ENCODE results near the gene AMBRA1.

The AMBRA1 gene

GRCh38 chr11:46397526-46397925 is 196.3 kb downstream of the AMBRA1 start:
- no peak for DNase-seq (ENCODE audit: low read depth in 2 of 2)

DNA sequence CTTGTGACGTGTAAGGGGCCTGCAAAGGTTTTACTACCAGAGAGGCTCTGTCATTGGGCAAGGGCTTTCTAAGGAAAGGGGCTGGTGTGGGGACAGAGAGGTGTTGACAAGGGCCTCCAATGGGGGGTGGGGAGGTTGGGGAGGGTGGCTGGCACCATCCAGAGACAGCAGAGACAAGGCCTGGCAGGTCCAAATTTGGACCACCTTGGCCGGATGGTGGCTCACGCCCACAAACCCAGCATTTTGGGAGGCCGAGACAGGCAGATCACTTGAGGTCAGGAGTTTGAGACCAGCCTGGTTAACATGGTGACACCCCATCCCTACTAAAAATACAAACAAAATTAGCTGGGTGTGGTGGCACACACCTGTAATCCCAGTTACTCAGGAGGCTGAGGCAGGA is 200.1 kb downstream of the AMBRA1 start:
- no peak for DNase-seq (ENCODE audit: low read depth in 2 of 2)

GRCh38 chr11:46393231-46393616 is 200.6 kb downstream of the AMBRA1 start:
- no peak for DNase-seq (ENCODE audit: low read depth in 2 of 2)

- peak in 1 of 2 experiments; percentile 28 for DNase-seq (ENCODE audit: low read depth in 2 of 2)
These were observed 201.2 kb downstream of the AMBRA1 start for GRCh38 chr11:46392421-46393230.

DNA sequence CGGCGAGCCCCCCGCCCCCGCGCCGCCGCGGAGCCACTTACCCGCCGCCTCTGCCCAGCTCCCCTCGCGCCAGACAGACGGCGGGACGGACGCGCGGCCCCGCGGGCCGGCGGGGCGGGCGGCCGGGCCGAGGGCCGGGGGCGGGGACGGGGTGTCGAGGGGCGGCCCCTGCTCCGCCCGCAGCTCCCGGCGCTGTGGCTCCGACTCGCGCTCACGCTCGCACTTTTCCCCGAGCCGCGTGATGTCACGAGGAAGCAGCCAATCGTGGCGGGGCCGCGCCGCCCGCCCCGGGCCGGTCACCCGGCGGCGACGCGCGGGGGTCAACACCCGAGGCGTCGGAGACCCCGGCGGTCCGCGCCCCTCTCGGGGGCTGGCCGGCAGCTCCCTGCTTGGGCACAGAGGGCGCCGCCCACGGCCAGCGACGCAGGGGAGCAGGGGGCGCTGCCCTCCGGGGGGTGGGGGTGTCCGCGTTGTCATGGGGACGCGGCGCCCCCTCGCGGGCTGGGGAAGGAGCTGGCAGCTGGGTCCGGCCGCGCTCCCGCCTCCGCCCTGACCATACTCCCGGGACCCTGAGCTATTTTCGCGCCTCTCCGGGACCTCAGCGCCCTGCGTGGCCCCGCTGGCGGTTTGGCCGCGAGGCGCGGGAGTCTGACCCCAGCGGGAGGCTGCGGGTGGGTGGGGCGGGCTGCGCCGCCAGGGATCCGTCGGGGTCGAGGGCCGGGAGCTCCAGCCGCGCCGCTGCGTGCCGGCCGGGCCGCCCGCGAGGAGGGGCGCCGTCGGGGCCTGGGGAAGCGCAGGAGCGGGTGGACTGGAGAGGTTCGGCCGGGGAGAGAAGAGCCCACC is 202.0 kb downstream of the AMBRA1 start, which contains the start of gene CHRM4:
Gene CHRM4 (minus strand): TSS at position 199 of the 843 bp plus-strand sequence. CDS start 5,219 bp downstream, outside the sequence.
- DNase-seq (ENCODE audit: low read depth in 2 of 2) = no peak

DNA sequence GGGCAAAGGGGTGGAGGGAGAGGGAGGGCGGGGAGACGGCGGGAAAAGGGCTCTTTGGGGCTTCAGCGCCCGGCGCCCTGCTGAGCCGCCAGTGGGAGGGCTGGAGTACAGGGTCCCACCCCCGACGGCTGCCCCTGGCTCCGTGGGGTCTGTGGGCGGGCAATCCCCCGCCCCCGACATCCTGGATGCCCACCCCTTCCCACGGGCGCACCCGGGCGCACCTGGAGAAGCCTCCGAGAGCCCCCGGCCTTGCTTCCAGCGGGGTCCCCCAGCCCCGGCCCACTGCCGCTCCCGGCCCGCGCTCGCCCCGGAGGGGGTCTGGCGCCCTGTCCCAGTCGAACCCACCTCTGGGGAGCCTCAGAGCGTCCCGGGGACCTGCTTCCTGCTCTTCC is 202.6 kb downstream of the AMBRA1 start:
- no peak for DNase-seq (ENCODE audit: low read depth in 2 of 2)

- DNase-seq (ENCODE audit: low read depth in 2 of 2) = no peak
These were observed 203.3 kb downstream of the AMBRA1 start for GRCh38 chr11:46390331-46391171.

GRCh38 chr11:46389450-46390330 is 204.1 kb downstream of the AMBRA1 start:
- no peak for DNase-seq (ENCODE audit: low read depth in 2 of 2)

GRCh38 chr11:46388619-46389449 is 205.0 kb downstream of the AMBRA1 start:
- DNase-seq (ENCODE audit: low read depth in 2 of 2) = no peak

DNA sequence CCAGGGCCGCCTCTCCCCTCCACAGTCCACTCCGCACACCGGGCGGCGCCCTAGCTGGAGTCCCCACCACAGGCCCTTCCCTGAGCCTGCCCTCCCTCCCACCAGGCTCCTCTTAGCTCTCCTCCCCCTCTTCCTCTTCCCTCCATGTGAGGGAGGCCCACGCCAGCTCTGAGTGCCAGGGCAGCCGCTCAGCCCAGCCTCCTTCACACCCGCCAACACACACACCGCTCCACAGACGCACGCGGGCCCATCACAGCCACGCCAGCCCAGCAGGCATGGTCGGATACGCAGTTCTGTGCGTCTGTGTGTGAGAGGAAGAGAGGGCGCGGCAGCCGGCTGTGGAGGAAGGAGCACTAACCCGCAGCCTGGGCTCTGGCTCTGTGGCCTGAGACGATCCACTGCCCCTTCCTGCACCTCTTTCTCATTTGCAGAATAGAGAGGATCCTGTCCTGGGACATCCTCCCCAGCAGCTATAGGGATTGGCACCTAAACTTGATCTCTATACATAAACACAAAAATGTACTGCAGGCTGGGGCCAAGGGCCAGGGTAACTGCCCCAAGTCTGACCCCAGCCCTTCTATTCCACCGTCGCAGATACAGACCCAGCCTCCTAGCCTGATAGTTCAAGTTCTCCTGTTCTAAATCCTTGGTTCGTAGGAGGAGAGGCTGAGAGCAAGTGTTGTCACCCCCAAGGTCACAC is 205.8 kb downstream of the AMBRA1 start:
- no peak for DNase-seq (ENCODE audit: low read depth in 2 of 2)

DNA sequence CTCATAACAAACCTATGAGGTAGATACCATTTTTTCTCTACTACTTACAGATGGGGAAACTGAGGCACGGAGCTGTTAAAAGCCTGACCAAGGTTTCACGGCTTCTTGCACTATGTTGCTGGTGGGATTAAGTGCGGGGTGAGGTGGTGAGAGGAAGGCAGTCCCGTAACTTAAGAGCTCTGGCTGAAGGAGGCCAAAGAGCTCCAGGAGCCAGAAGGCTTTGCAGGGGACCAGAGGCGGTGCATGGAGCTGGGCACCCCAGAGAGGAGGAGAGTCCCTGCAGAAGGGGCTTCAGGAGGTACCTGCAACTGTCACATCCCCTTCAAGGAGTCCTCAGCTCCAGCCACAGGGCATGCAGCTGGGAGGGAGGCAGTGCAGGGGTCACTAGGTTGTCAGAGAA is 206.4 kb downstream of the AMBRA1 start:
- DNase-seq (ENCODE audit: low read depth in 2 of 2) = no peak

DNA sequence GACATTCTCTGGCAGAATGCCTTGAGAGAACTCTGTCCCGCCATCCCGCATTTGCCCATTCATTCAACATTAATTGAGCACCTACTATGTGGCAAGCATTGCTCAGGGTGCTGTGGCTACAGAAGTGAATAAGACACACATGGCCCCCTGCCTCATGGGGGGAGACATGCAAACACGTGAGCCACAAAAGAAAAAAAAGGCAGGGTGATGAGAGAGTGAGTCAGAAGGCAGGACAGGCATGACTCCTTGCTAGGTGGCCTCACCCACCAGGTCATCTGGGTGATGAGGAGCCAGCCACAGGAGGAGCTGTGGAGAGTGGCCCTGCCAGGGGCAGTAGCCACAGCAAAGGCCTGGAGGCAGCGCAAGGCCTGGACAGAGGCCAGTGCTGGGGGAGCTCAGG is 207.1 kb downstream of the AMBRA1 start:
- no peak for DNase-seq (ENCODE audit: low read depth in 2 of 2)

DNA sequence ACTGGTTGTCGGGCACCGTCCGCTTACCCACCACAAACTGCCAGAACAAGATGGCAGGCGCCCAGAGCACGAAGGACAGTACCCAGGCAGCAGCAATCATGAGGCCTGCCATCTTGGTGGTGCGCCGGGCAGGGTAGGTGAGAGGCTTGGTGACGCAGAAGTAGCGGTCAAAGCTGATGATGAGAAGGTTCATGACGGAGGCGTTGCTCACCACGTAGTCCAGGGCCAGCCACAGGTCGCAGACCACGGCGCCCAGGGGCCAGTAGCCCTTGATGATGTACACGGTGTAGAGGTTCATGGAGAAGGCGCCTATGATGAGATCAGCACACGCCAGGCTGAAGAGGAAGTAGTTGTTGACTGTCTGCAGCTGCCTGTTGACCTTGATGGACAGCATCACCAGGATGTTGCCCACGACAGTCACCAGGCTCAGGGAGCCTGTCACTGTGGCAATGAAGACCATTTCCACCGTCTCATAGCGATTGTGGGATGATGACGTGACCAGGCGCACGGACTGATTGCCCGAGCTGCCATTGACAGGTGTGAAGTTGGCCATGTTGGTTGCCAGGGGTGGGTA is 207.7 kb downstream of the AMBRA1 start:
- DNase-seq (ENCODE audit: low read depth in 2 of 2) = no peak

DNA sequence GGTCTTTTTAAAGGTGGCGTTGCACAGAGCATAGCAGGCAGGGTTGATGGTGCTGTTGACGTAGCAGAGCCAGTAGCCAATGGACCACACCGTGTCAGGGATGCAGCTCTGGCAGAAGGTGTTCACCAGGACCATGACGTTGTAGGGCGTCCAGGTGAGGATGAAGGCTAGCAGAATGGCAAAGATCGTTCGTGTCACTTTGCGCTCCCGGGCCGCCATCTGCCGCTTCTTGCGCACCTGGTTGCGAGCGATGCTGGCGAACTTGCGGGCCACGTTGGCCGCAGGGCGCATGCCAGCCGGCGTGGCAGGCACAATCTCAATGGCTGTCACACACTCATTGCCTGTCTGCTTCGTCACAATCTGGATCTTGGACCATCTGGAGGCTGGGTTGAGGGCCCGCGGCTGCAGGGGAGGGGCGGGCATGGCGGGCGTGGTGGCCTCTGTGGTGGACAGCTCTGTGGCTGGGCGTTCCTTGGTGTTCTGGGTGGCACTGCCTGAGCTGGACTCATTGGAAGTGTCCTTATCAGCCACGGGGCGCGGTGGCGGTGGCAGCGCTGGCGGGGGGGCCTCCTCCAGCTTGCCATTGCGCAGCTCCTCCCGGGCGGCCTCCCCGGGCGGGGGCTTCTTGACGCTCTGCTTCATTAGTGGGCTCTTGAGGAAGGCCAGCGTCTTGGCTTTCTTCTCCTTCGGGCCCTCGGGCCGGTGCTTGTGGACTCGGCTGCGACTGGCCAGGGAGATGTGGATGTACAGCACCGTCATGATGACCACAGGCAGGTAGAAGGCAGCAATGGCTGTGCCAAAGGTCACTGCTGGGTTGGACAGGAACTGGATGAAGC is 208.4 kb downstream of the AMBRA1 start:
- DNase-seq (ENCODE audit: low read depth in 2 of 2) = no peak

DNA sequence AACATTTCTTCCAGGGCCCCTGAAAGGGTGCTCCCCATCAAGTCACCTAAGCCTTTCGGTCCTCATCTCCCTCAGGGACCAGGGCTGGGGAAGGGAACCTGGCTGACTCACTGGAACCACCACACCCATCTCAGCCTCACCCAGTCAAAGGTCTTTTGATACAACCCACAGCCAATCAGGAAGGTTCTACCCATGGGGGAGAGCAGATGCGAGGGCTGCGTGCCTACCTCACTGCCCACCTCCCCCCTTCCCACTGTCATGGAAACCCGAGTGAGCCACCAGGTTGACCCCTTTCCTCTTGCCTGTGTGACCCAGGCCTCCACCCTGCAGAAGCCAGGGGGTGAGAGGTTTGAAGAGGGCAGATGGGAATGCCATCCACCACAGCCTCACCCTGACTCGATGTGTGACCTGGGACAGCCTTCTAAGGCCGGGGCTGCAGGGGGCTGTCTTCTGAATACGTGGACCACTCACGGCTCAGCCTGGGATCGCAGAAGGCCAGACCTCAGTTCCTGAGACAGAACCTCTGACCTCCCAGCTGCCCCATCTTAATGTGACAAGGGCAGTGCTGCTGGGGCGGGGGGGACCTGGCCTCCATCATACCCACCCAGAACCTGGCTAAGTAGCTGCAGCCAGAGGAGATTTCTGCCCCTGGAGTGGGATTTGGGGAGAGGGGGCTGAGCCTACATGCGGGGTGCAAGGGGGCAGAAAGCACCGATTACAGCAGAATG is 209.7 kb downstream of the AMBRA1 start:
- no peak for DNase-seq (ENCODE audit: low read depth in 2 of 2)

DNA sequence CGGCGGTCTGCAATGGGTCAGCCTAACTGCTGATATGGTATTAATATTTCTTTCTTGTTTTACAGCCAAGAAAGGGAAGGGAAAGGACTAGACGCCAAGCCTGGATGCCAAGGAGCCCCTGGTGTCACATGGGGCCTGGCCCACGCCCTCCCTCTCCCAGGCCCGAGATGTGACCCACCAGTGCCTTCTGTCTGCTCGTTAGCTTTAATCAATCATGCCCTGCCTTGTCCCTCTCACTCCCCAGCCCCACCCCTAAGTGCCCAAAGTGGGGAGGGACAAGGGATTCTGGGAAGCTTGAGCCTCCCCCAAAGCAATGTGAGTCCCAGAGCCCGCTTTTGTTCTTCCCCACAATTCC is 210.4 kb downstream of the AMBRA1 start:
- no peak for DNase-seq (ENCODE audit: low read depth in 2 of 2)

- DNase-seq (ENCODE audit: low read depth in 2 of 2) = no peak
These were observed 211.0 kb downstream of the AMBRA1 start for GRCh38 chr11:46382646-46383403.
